GM18858 (cell line): ENCODE measurements around the gene MACROD2.
"Not testable (repeated sequence)": the region's sequence is repeated elsewhere in the genome, so short reads cannot be mapped to it uniquely, and the experiment has no call there.

Experiments
- ATAC-seq: cut with Tn5 transposase; IDR thresholded peaks from one replicate; pipeline ENCODE4 v1.9.1; 2021; ENCODE audit not compliant: unreplicated experiment

MACROD2 gene

DNA sequence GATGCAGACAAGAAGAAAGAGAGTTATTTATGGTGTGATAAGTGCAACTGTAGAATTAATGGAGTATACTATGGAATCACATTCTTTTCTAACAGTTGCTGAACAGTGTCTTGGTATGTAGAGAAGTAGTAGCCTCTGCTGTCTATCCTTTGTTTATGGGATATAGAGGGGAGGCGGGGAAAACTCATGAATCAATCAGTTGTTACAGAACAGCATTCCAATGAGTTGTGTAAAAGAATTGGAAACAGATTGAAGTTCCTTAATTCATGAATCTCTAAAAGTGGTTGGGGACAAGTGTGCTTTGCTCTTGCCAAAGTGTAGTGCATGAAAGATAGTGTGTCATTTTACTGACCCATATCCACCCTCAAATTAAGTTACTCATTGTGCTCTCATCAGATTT, 264.4 kb downstream of the MACROD2 start:
- no peak for ATAC-seq

DNA sequence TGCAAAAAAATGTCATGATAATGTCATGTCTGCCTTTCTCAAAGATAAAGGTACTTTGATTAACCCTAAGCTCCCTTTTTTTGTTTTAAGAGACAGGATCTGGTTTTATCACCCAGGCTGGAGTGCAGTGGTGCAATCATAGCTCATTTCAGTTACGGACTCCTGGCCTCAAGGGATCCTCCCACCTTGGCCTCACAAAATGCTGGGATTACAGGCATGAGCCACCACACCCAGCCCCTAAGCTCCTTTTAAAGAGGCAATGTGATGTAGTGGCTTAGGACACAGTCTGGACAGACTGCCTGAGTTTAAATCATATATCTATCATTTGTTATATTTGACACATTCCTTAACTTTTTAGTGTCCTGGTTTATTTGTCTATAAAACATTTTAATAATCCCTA, 265.1 kb downstream of the MACROD2 start:
- ATAC-seq: no peak

DNA sequence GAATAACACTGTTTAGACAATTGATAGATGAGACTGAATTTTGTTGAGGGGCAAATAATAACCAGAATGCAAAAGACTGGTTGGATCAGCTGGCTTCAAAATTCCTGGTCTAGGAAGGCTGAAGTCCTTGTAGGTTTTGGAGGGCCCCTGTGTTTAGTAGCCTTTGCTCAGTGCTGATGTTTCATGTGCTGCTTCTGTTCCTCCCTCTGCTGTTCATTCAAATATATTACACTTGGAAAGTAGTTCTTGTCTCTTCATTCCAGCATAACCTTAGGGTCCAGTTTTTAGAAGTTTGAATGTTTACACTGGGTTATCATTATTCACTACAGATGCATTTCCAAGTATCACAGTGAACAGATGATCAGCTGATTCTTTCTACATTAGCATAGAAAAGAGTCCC, 269.6 kb downstream of the MACROD2 start:
- ATAC-seq: no peak

GRCh38 chr20:14266246-14266645, 270.9 kb downstream of the MACROD2 start:
- no peak for ATAC-seq

GRCh38 chr20:14270751-14271150, 275.4 kb downstream of the MACROD2 start:
- ATAC-seq: not testable (repeated sequence)

DNA sequence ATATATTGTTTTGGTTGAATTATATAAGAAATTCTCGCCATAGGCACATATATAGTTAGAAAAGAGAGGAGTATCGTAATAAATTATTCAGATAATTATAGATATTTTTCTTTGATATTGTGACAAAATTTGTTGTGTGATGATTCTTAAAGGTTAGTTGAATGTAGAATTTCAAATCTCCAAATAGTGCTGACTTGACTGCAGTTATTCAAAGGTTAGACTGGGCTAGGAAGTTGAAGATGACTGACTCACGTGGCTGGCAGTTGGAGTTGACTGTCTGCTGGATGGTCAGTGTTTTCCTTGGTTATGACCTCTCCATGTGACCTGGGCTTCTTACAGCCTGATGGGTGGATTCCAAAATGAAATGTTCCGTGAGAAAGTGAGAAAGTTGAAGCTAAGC, 286.8 kb downstream of the MACROD2 start:
- no peak for ATAC-seq

GRCh38 chr20:14284443-14284842, 289.1 kb downstream of the MACROD2 start:
- ATAC-seq: no peak

- no peak for ATAC-seq
These were observed 293.3 kb downstream of the MACROD2 start for GRCh38 chr20:14288341-14289330.

GRCh38 chr20:14291502-14291901, 296.2 kb downstream of the MACROD2 start:
- ATAC-seq: no peak

GRCh38 chr20:14295238-14295637, 299.9 kb downstream of the MACROD2 start:
- ATAC-seq: no peak

- no peak for ATAC-seq
These were observed 300.5 kb downstream of the MACROD2 start for GRCh38 chr20:14295770-14296309.

- no peak for ATAC-seq
These were observed 304.5 kb downstream of the MACROD2 start for GRCh38 chr20:14299831-14300230.

- no peak for ATAC-seq
These were observed 307.8 kb downstream of the MACROD2 start for GRCh38 chr20:14303106-14303505.

GRCh38 chr20:14303651-14304050, 308.3 kb downstream of the MACROD2 start:
- no peak for ATAC-seq

GRCh38 chr20:14304472-14304871, 309.2 kb downstream of the MACROD2 start:
- ATAC-seq: no peak

DNA sequence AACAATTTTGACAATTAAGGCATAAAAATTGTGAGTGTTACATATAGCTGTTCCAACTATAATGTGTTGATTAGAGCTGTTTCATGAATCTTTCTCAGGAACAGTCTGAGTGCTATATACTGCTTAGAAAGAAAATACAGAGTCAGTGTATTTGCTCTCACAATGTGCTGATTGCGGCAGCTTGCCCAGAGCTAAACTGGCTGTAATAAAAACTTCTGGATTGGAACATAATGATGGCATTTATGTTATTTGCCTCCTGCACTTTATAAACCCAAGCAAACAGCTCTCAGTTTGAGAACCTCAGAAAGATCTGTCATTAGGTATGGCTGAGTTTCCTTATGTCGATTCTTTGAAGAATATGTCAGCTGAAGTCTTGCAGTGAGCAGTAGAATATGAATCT, 312.6 kb downstream of the MACROD2 start:
- no peak for ATAC-seq

- no peak for ATAC-seq
These were observed 315.8 kb downstream of the MACROD2 start for GRCh38 chr20:14310977-14311627.

DNA sequence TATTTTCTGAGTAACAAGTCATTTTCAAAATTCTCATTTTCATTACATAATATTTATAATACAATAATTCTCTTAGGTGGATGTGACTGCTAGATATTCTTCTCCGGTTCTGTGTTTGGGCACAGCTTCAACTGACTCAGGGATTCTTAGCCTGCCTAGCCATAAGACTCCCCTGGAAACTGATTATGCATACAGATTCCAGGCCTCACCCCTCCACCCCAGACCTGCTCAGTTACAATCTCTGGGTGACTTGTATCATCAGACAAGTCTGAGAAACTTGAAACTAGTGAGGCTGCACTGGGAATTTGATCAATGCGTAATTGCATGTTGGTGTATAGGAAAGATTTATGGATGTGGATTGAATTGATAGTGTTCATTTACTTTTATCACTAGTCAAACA, 316.7 kb downstream of the MACROD2 start:
- ATAC-seq: no peak

- no peak for ATAC-seq
These were observed 318.2 kb downstream of the MACROD2 start for GRCh38 chr20:14313341-14314020.

DNA sequence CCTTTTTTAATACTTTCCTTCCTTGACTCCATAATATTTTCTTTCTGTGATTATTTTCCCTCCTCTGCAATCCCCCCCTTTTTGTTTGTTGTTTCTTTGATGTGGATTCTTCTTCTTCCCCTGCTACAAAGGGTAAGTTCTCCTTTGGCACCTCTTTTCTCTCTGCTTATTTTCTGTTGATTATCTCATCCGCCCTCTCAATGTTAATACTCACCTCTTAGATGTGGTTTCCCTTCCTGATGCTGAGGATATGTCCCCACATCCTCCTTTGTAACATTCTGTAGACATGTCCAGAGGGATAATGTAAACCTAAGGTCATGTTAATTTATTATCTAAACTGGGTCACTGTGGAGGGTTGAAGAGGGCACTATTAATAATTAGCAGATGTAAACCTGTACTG, 324.4 kb downstream of the MACROD2 start:
- ATAC-seq: no peak

- ATAC-seq: no peak
These were observed 336.3 kb downstream of the MACROD2 start for GRCh38 chr20:14331646-14332045.
